Lung microvascular endothelial cell (primary cell): ENCODE measurements around the gene REP15. TPM values are rescaled to one million over a fixed set of nuclear protein-coding genes. Genes with fewer than 3 reads are reported as not detected.
A peak's percentile ranks its signal among the peaks of the same experiment; 100 is the strongest.
"Not testable (repeated sequence)": the region's sequence is repeated elsewhere in the genome, so short reads cannot be mapped to it uniquely, and the experiment has no call there.

Source experiments
- DNase-seq, 2 donors: peaks; one replicate each; pipeline versions ENCODE4 v3.0.0 to v3.0.0-alpha.2; 2010; ENCODE audit warnings: low read depth in 2 of 2
- total RNA-seq: library from RNA; depleted of rRNA; stranded (reverse); fragments of >200 nt; gene quantifications from 2 replicates; pipeline ENCODE4 v1.2.1, GENCODE V29; 2014

REP15 gene
- total RNA-seq, 1 donor from 2014 or later, result 13.5 TPM

- no peak for DNase-seq
These were observed 767 bp downstream of the REP15 start for GRCh38 chr12:27696864-27697564.

- DNase-seq, result peak; percentile 71 to 86
These were observed 7.6 kb downstream of the REP15 start for GRCh38 chr12:27703720-27704452.

DNA sequence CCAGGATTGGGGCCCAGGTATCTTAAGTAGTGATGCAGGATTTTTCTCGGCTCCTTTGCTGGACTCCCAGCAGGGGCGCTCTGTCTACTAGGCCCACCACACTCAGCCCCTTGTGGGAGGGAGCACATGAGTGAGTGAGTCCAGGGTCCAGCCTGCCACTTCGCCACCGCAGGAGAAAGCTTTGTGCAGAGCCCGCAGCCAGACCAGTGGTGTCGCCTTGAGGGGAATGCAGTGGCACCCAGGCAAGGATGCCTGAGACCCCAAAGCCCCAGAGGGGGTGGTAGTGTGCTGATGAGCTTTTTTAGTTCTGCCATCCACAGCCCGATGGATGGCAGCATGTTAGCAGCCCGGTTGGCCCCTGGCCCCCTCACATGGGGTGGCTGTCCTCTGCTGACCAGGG lies 9.0 kb downstream of the REP15 start:
- DNase-seq, result no peak

- DNase-seq, result no peak
These were observed 11.0 kb downstream of the REP15 start for GRCh38 chr12:27707216-27707615.

DNA sequence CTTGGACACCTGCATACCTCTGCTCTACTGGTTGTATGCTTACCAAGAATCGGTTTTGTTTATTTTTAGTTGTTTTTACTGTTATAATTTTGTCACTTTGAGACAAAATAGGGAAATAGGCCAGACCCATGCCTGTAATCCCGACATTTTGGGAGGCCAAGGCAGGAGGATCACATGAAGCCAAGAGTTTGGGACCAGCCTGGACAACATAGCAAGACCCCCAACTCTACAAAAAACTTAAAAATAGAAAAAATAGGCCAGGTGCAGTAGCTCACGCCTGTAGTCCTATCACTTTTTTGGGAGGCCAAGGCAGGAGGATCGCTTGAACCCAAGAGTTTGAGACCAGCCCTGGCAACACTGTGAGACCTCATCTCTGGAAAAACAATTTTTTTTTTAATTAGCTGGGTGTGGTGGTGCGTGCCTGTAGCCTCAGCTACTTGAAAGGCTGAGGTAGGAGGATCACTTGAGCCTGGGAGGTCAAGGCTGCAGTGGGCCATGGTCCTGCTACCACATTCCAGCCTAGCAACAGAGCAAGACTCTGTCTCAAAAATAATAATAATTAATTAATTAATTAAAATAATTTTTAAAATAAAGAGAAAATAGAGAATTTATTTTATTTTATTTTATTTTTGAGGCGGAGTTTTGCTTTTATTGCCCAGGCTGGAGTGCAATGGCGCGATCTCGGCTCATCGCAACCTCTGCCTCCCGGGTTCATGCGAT lies 13.1 kb downstream of the REP15 start:
- no peak for DNase-seq

DNA sequence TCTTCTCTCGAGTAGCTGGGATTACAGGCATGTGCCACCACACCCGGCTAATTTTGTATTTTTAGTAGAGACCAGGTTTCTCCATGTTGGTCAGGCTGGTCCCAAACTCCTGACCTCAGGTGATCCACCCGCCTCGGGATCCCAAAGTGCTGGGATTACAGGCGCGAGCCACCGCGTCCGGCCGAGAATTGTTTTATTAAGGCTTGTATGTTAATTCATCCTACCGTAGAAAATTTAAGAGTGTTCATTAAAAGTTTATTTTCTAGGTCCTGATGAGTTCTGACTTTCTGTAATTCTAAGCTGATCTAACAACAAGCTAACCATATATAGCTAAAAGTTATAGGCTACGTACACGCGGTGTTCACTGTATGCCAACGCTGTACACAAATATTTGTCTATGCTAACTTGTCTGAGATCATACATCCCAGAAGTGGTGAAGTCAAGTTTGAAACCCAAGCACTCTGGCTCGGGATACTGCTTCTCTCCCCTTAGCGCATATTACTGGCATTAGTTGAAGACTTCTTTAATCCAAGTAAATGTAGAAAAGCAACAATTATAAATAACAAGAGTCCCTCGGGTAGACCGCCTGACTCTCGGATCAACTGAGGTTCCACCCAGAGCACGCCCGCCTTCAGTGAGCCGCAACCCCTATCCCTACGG lies 13.8 kb downstream of the REP15 start:
- DNase-seq, result peak; percentile 50 to 70

GRCh38 chr12:27710592-27711316 lies 14.5 kb downstream of the REP15 start, which contains the start of gene MRPS35:
Gene MRPS35 (plus strand): TSS chr12:27710832. CDS start chr12:27710844, 12 bp downstream.
- DNase-seq, result peak; percentile 95 to 98

DNA sequence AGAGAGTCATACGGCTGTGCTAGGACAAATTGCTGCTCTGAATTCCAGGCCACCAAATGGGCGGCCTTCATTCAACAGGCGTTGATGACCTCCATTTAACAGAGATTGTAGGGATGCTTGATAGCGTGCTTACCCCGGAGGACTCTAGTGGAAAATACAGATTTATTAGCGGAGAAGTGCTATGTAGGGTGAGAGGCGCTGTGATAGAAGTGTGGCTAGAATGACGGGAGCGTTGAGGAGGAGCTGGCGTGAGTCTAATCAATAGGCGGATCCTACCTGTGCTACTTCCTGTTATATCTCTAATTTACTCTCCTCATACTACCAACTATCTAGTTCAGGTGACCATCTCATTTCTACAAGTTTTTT lies 15.1 kb downstream of the REP15 start:
- no peak for DNase-seq

- no peak for DNase-seq
These were observed 15.7 kb downstream of the REP15 start for GRCh38 chr12:27711967-27712366.

- no peak for DNase-seq
These were observed 27.0 kb downstream of the REP15 start for GRCh38 chr12:27723212-27723611.

DNA sequence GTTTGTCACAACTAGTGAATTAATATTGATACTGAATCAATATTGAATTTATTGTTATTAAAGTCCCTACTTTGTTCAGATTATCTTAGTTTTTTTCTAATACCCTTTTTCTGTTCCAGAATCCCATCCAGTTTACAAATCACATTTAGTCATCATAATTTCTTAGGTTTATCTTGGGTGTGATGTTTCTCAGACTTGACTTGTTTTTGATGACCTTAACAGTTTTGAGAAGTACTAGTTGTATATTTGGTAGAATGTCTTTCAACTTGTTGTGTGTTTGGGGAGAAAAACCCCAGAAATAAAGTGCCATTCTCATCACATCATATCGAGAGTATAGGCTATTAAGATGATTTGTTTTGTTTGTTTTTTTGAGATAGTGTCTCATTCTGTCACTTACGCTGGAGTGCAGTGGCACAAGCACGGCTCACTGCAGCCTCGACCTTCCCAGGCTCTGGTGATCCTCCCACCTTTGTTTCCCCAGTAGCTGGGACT lies 33.9 kb downstream of the REP15 start:
- DNase-seq, result no peak

DNA sequence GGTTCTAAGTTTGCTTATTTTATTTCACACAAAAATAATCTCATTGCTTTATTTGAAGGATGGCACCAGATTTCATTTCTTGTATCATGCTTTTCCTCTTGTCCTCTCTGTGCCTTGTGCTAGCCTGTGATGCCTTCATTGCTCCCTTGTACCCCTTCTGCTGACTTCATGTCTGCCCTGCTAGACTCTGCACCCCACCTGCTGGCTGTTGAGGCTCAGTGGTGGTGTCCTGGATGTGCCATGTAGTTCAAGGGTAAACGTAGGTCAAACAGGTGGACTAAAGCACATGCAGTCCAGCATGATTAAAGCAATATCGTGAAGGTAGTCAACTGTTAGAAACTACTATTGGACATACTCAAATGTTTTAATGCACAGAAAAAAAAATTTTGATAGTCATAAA lies 36.0 kb downstream of the REP15 start:
- peak; percentile 36 to 42 for DNase-seq

DNA sequence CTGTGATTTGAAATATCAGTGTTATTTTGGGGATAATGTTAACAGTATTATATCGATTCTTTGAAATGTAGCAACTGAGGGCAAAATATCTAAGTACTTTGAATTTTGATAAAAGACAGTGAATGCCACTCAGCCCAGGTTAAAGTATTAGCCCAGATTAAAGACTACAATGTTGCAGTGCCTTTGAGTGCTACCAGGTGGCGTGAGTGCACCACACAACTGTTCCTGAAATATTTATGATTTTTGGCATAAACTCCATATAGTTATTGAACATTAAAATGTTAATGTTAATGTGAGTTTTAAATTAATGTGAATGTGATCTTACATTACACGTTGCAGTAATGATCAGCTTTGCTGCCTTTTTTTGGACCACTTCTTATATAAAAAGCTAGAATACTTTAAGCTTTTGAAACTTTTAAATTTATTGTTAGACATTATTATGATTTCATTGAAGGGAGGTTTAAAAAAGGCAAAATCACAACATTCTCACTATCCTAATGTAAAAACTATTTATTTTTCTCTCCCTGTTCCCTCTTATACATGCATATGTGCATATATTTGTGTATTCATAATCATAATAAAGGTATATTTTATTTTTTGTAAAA lies 36.9 kb downstream of the REP15 start:
- peak; percentile 70 to 72 for DNase-seq

GRCh38 chr12:27733791-27734190 lies 37.5 kb downstream of the REP15 start:
- DNase-seq, result no peak

DNA sequence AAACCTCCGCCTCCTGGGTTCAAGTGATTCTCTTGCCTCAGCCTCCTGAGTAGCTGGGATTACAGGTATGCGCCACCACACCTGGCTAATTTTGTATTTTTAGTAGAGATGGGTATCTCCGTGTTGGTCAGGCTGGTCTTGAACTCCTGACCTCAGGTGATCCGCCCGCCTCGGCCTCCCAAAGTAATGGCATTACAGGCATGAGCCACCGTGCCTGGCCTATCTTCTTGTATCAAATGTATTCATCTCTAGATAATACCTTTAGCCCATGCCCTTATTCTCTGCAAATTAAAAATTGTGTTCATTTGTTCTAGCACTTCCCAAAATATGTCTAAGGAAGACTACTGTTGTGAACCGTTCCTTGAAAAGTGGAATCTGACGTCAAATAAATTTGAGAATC lies 38.1 kb downstream of the REP15 start:
- not testable (repeated sequence) for DNase-seq

DNA sequence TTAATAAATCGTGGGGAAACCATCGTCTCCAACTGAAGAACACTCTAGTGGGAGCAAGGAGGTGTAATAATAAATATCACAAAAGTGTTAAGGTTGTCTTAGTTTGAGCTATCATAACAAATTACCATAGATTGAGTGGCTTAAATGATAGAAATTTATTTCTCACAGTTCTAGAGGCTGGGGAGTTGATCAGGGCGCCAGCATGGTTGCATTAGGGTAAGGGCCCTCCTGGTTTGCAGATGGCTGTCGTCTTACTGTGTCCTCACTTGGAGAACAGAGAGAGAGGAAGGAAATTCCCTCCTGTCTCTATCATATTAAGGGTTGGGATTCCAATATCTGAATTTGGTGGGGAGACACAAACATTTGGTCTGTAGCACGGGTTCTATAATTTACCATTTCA lies 47.4 kb downstream of the REP15 start:
- DNase-seq, result no peak

- not testable (repeated sequence) for DNase-seq
These were observed 49.5 kb downstream of the REP15 start for GRCh38 chr12:27745734-27746133.
